Loucy (cell line): ENCODE data around the gene LMOD1.

Source experiments
- H2AFZ ChIP-seq: fragments of 200-600 bp; sonication (generic); 2 replicates; pipeline ENCODE4 v1.6.0; 2016; ENCODE audit warnings: antibody characterized with exemption, mild to moderate bottlenecking, low read length, moderate library complexity
- H3F3A ChIP-seq: fragments of 200-600 bp; 2 replicates; pipeline ENCODE4 v1.6.0; 2016; ENCODE audit warnings: antibody characterized with exemption, low read depth, mild to moderate bottlenecking
- H3K27me3 ChIP-seq: fragments of 200-600 bp; sonication (generic); 2 replicates; pipeline ENCODE4 v1.6.1; 2014; ENCODE audit warnings: low read length, mild to moderate bottlenecking; ENCODE audit not compliant: insufficient read depth, poor library complexity, severe bottlenecking
- H3K36me3 ChIP-seq: fragments of 200-600 bp; sonication (generic); 2 replicates; pipeline ENCODE4 v1.6.1; 2016; ENCODE audit warnings: low read length; ENCODE audit not compliant: insufficient read depth
- H3K4me1 ChIP-seq: fragments of 200-600 bp; sonication (generic); 2 replicates; pipeline ENCODE4 v1.5.1; 2014; ENCODE audit warnings: low read length, mild to moderate bottlenecking; ENCODE audit not compliant: insufficient read depth, poor library complexity, severe bottlenecking
- H3K4me2 ChIP-seq: fragments of 200-600 bp; sonication (generic); 2 replicates; pipeline ENCODE4 v1.6.0; 2014; ENCODE audit warnings: antibody characterized with exemption, low read length, low read depth, mild to moderate bottlenecking; ENCODE audit not compliant: poor library complexity, severe bottlenecking
- H3K4me3 ChIP-seq: fragments of 200-600 bp; sonication (generic); 2 replicates; pipeline ENCODE4 v1.5.1; 2014; ENCODE audit warnings: low read length, mild to moderate bottlenecking, mixed read lengths; ENCODE audit not compliant: poor library complexity, severe bottlenecking
- H3K79me2 ChIP-seq: fragments of 200-600 bp; sonication (generic); 2 replicates; pipeline ENCODE4 v1.6.1; 2014; ENCODE audit warnings: low read length; ENCODE audit not compliant: insufficient read depth
- H3K9ac ChIP-seq: fragments of 200-600 bp; sonication (generic); 2 replicates; pipeline ENCODE4 v1.6.0; 2014; ENCODE audit warnings: mild to moderate bottlenecking, low read depth, low read length, moderate library complexity; ENCODE audit not compliant: poor library complexity, severe bottlenecking
- H3K9me2 ChIP-seq: fragments of 200-600 bp; sonication (generic); replicated peaks from 2 replicates; pipeline ENCODE4 v1.6.1; 2016; ENCODE audit warnings: low read depth, low read length, mixed read lengths
- H3K9me3 ChIP-seq: fragments of 200-600 bp; sonication (generic); 2 replicates; pipeline ENCODE4 v1.6.1; 2014; ENCODE audit warnings: mild to moderate bottlenecking, antibody characterized with exemption, low read length, low read depth; ENCODE audit not compliant: insufficient read depth
- H4K20me1 ChIP-seq: fragments of 200-600 bp; sonication (generic); 2 replicates; pipeline ENCODE4 v1.6.0; 2014; ENCODE audit warnings: antibody characterized with exemption, low read length, mild to moderate bottlenecking; ENCODE audit not compliant: insufficient read depth, poor library complexity, severe bottlenecking
- EZH2phosphoT487 ChIP-seq: fragments of 200-600 bp; IDR thresholded peaks from 2 replicates; pipeline ENCODE4 v1.6.1; 2018; ENCODE audit warnings: antibody characterized with exemption, mild to moderate bottlenecking, moderate library complexity, borderline replicate concordance
- TF ChIP-seq, protein P1 (sequence below): fragments of 200-600 bp; sonication (generic); conservative IDR thresholded peaks from 2 replicates; pipeline ENCODE4 v1.5.1; 2014; ENCODE audit warnings: mild to moderate bottlenecking, antibody characterized with exemption, low read length

Gene LMOD1

DNA sequence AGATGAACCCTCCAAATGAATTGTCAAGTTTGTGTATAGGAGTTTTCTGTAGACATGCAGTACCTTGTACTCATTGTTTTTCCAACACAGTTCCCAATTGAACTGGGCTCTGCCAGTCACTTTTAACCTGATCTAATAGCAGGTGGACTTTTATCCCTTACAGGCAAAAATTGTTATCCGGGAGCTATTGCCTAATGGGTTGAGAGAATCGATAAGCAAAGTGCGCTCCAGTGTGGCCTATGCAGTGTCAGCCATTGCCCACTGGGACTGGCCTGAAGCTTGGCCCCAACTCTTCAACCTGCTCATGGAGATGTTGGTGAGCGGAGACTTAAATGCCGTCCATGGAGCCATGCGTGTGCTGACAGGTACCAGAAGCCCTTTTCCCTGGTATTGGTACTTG is 98.1 kb downstream of the LMOD1 start:
- H3K36me3 ChIP-seq, result peaks cover 65% of the 10 kb centered on the region
- H3F3A ChIP-seq, result no peaks in the 10 kb centered on the region
- peaks cover 50% of the 10 kb centered on the region for H3K79me2 ChIP-seq
- H3K4me2 ChIP-seq, result no peak overlapping the region
- H3K9ac ChIP-seq, result no peak overlapping the region
- TF ChIP-seq, protein P1, sequence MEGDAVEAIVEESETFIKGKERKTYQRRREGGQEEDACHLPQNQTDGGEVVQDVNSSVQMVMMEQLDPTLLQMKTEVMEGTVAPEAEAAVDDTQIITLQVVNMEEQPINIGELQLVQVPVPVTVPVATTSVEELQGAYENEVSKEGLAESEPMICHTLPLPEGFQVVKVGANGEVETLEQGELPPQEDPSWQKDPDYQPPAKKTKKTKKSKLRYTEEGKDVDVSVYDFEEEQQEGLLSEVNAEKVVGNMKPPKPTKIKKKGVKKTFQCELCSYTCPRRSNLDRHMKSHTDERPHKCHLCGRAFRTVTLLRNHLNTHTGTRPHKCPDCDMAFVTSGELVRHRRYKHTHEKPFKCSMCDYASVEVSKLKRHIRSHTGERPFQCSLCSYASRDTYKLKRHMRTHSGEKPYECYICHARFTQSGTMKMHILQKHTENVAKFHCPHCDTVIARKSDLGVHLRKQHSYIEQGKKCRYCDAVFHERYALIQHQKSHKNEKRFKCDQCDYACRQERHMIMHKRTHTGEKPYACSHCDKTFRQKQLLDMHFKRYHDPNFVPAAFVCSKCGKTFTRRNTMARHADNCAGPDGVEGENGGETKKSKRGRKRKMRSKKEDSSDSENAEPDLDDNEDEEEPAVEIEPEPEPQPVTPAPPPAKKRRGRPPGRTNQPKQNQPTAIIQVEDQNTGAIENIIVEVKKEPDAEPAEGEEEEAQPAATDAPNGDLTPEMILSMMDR, result no peak
- no peak for TF ChIP-seq EZH2phosphoT487
- no peaks in the 10 kb centered on the region for H3K27me3 ChIP-seq
- H4K20me1 ChIP-seq, result peaks cover 17% of the 10 kb centered on the region
- H3K4me1 ChIP-seq, result no peaks in the 10 kb centered on the region
- H3K9me3 ChIP-seq, result no peaks in the 10 kb centered on the region
- no peak overlapping the region for H2AFZ ChIP-seq
- H3K9me2 ChIP-seq, result no peaks in the 10 kb centered on the region
- no peak overlapping the region for H3K4me3 ChIP-seq

DNA sequence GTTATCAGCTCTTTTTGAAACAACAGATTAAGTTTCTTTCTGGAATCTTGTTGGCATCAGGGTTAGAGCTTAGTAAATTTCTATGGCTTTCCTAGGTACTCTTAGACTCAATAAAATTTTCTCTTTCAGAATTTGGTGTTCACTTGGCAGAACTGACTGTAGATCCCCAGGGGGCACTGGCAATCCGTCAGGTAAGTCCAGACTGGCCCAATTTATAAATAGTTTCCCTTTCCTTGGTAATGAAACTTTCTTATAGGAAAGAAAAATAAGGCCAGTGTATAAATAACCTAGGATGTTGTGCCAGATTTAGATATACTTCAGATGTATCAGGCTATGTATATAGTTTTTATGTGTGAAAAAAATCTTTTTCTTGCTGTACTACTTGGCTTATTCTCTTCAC is 99.2 kb downstream of the LMOD1 start:
- no peaks in the 10 kb centered on the region for H3K9me2 ChIP-seq
- peaks cover 24% of the 10 kb centered on the region for H4K20me1 ChIP-seq
- peaks cover 60% of the 10 kb centered on the region for H3K79me2 ChIP-seq
- H3K4me3 ChIP-seq, result no peak overlapping the region
- H3K4me1 ChIP-seq, result no peaks in the 10 kb centered on the region
- no peak overlapping the region for H3K4me2 ChIP-seq
- H3K9me3 ChIP-seq, result no peaks in the 10 kb centered on the region
- no peak for TF ChIP-seq EZH2phosphoT487
- TF ChIP-seq, protein P1, result no peak
- no peaks in the 10 kb centered on the region for H3F3A ChIP-seq
- H3K36me3 ChIP-seq, result peaks cover 54% of the 10 kb centered on the region
- no peaks in the 10 kb centered on the region for H3K27me3 ChIP-seq
- H3K9ac ChIP-seq, result no peak overlapping the region
- no peak overlapping the region for H2AFZ ChIP-seq
